Measurements from ENCODE around the gene RPS6KA5.

DNA sequence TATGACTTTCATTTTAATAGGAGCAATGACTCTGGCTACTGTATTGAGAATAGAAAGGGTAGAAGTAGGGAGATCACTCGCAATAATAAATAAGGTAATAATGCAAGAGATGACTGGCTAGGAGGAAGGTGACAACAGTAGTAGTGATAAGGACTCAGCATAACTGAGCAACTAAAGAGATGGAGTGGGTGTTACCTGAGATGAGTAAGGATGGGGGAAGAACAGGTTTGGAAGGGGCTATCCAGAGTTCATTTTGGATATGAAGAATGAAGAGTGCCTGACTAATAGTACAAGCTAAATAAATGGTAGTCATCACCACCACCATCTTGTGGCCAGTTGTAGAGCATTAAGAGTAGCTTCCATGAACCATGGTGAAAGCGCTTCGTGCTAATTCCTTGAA, 101.1 kb downstream of the RPS6KA5 start:
- no peak for TF ChIP-seq POLR2AphosphoS5 (IDR thresholded peaks at IDR 0.05)
- TF ChIP-seq, protein P1, sequence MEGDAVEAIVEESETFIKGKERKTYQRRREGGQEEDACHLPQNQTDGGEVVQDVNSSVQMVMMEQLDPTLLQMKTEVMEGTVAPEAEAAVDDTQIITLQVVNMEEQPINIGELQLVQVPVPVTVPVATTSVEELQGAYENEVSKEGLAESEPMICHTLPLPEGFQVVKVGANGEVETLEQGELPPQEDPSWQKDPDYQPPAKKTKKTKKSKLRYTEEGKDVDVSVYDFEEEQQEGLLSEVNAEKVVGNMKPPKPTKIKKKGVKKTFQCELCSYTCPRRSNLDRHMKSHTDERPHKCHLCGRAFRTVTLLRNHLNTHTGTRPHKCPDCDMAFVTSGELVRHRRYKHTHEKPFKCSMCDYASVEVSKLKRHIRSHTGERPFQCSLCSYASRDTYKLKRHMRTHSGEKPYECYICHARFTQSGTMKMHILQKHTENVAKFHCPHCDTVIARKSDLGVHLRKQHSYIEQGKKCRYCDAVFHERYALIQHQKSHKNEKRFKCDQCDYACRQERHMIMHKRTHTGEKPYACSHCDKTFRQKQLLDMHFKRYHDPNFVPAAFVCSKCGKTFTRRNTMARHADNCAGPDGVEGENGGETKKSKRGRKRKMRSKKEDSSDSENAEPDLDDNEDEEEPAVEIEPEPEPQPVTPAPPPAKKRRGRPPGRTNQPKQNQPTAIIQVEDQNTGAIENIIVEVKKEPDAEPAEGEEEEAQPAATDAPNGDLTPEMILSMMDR (IDR thresholded peaks at IDR 0.05), result no peak

Data from stomach (tissue), 4 donors.